Lung (tissue), 12 donors: ENCODE results near the gene MGAT1. TPM values are rescaled to one million over a fixed set of nuclear protein-coding genes. Genes with fewer than 3 reads are reported as not detected.

Source experiments
- ATAC-seq: fragments of 200-7000 bp; cut with Tn5 transposase; one replicate; pipeline ENCODE4 v1.9.1; 2020; ENCODE audit warnings: moderate number of reproducible peaks; ENCODE audit not compliant: insufficient read depth, low FRiP score
- DNase-seq, 3 donors: peaks; one replicate each; pipeline ENCODE4 v3.0.0-alpha.2; 2013 to 2017
- H3K27ac ChIP-seq, 2 donors: one replicate each; pipeline ENCODE4 v1.5.1; 2013; ENCODE audit warnings: mild to moderate bottlenecking in 2 of 2, moderate library complexity in 2 of 2, control low read depth in 1 of 2, inconsistent platforms in 1 of 2, low read depth in 1 of 2, low read length in 1 of 2
- H3K27me3 ChIP-seq, 3 donors: one replicate each; pipeline ENCODE4 v1.5.1; 2013; ENCODE audit warnings: low read length in 2 of 3; ENCODE audit not compliant: control insufficient read depth in 3 of 3, insufficient read depth in 3 of 3
- H3K36me3 ChIP-seq, 4 donors: one replicate each; pipeline ENCODE4 v1.5.1; 2013; ENCODE audit warnings: low read length in 4 of 4, mild to moderate bottlenecking in 1 of 4, moderate library complexity in 1 of 4; ENCODE audit not compliant: control insufficient read depth in 4 of 4, insufficient read depth in 4 of 4
- H3K4me1 ChIP-seq, 5 donors: one replicate each; pipeline ENCODE4 v1.5.1; 2013; ENCODE audit warnings: low read length in 5 of 5, mild to moderate bottlenecking in 2 of 5, moderate library complexity in 1 of 5; ENCODE audit not compliant: control insufficient read depth in 5 of 5, insufficient read depth in 5 of 5
- H3K4me3 ChIP-seq: one replicate; pipeline ENCODE4 v1.5.1; 2013; ENCODE audit warnings: mild to moderate bottlenecking, control low read depth, moderate library complexity
- H3K9ac ChIP-seq, 2 donors: one replicate each; pipeline ENCODE4 v1.5.1; 2013; ENCODE audit warnings: low read length in 2 of 2, control low read depth in 1 of 2; ENCODE audit not compliant: insufficient read depth in 1 of 2
- H3K9me3 ChIP-seq, 4 donors: one replicate each; pipeline ENCODE4 v1.5.1; 2013; ENCODE audit warnings: low read length in 3 of 4, mild to moderate bottlenecking in 1 of 4, moderate library complexity in 1 of 4; ENCODE audit not compliant: control insufficient read depth in 4 of 4, insufficient read depth in 3 of 4
- CTCF ChIP-seq: IDR thresholded peaks from 2 replicates; pipeline ENCODE4 v1.5.1; 2012; ENCODE audit warnings: mild to moderate bottlenecking; ENCODE audit errors: control extremely low read depth, extremely low read depth
- WGBS, 2 donors: extraction: QIAGEN DNeasy Blood & Tissue Kit; methylation state at CpG; one replicate each; pipeline ENCODE4 v1.1.7; 2013; 5-methylcytosine and 5-hydroxymethylcytosine counted together
- polyA plus RNA-seq, 2 donors: library from polyadenylated mRNA; stranded (reverse); fragments of 200-250 nt; gene quantifications; one replicate each; pipeline ENCODE4 v1.2.1, GENCODE V29; 2013
- total RNA-seq, 2 donors: library from RNA; depleted of rRNA in 1 of 2; stranded (reverse); fragments of >200 nt in 1 of 2; gene quantifications; one replicate each; pipeline ENCODE4 v1.2.1, GENCODE V29; 2014 to 2021
- donor health status: control.
- donor health status: control.
- donor health status: Bipolar disorder and iron deficiency.
- donor health status: healthy.
- donor health status: DM: yes; HTN: yes; CAD: no.

Gene MGAT1
- total and polyA plus RNA-seq, 4 donors = 117 to 415 (median 211) TPM

- ATAC-seq (no peak), DNase-seq (no peak)
- Histone ChIP-seq H3K9ac (no peak overlapping the region), H3K4me3 (no peak overlapping the region), H3K27ac (peak overlapping the region in 1 of 2 donors; percentile 72), H3K4me1 (peaks cover 3 to 16% (median 5%) of the 10 kb centered on the region in 5 donors), H3K27me3 (no peaks in the 10 kb centered on the region), H3K9me3 (no peaks in the 10 kb centered on the region), H3K36me3 (no peaks in the 10 kb centered on the region)
- 94% methylated on average over 4 of the region's 4 CpGs for WGBS, 2 donors
- no peak for TF ChIP-seq CTCF
These were observed 18.9 kb upstream of the MGAT1 start for GRCh38 chr5:180821538-180821937.

- WGBS, 2 donors = 44 to 53% methylated on average over 3 of the region's 3 CpGs
- no peaks in the 10 kb centered on the region for H3K9me3 ChIP-seq
- H3K36me3 ChIP-seq = no peaks in the 10 kb centered on the region
- peak overlapping the region; percentile 48 to 59 for H3K27ac ChIP-seq
- H3K27me3 ChIP-seq = no peaks in the 10 kb centered on the region
- H3K4me3 ChIP-seq = no peak overlapping the region
- DNase-seq (no peak), ATAC-seq (no peak)
- TF ChIP-seq CTCF = no peak
- no peak overlapping the region for H3K9ac ChIP-seq
- peaks cover 3 to 16% (median 5%) of the 10 kb centered on the region in 5 donors for H3K4me1 ChIP-seq
These were observed 18.2 kb upstream of the MGAT1 start for GRCh38 chr5:180820788-180821321.

- Histone ChIP-seq H3K9ac (no peak overlapping the region), H3K4me1 (peaks cover 3 to 16% (median 3%) of the 10 kb centered on the region in 5 donors), H3K27me3 (no peaks in the 10 kb centered on the region), H3K27ac (peak overlapping the region; percentile 11 to 48), H3K36me3 (no peaks in the 10 kb centered on the region), H3K4me3 (no peak overlapping the region), H3K9me3 (no peaks in the 10 kb centered on the region)
- no peak for TF ChIP-seq CTCF
- 89 to 96% methylated on average over 6 of the region's 6 CpGs for WGBS, 2 donors
- ATAC-seq = no peak
- no peak for DNase-seq
These were observed 16.2 kb upstream of the MGAT1 start for GRCh38 chr5:180818677-180819341.
